Prostate gland (tissue), 2 donors: ENCODE measurements around the gene PDE4D.
A peak's percentile ranks its signal among the peaks of the same experiment; 100 is the strongest.

Experiments
- CTCF ChIP-seq, 4 experiments: fragments of 200-600 bp in 2 of 4; fragments of 450-650 bp in 2 of 4; sonication (generic) in 2 of 4; IDR thresholded peaks; 1 replicate in 3 of 4; 2 replicates in 1 of 4; pipeline ENCODE4 v1.5.1; 2016 to 2019; ENCODE audit warnings: antibody characterized with exemption in 4 of 4, mild to moderate bottlenecking in 2 of 4, moderate library complexity in 2 of 4
- POLR2A ChIP-seq: fragments of 450-650 bp; IDR thresholded peaks from one replicate; pipeline ENCODE4 v1.6.1; 2016; ENCODE audit warnings: antibody characterized with exemption, mild to moderate bottlenecking
- POLR2AphosphoS5 ChIP-seq: sonication (generic); formaldehyde crosslinking; IDR thresholded peaks from one replicate; pipeline ENCODE4 v1.6.1; 2017; ENCODE audit warnings: antibody characterized with exemption

GRCh38 chr5:59259237-59259636, 634.3 kb downstream of the PDE4D start:
- peak; percentile 52 for TF ChIP-seq POLR2AphosphoS5
- TF ChIP-seq POLR2A: no peak
- no peak for TF ChIP-seq CTCF (IDR thresholded peaks at IDR 0.05)
